ENCODE data around the gene KASH5. TPM values are rescaled to one million over a fixed set of nuclear protein-coding genes. Genes with fewer than 3 reads are reported as not detected.
A peak's percentile ranks its signal among the peaks of the same experiment; 100 is the strongest.
"Not testable (repeated sequence)": the region's sequence is repeated elsewhere in the genome, so short reads cannot be mapped to it uniquely, and the experiment has no call there.

The KASH5 gene
- polyA plus RNA-seq, 1 donor = not detected

DNA sequence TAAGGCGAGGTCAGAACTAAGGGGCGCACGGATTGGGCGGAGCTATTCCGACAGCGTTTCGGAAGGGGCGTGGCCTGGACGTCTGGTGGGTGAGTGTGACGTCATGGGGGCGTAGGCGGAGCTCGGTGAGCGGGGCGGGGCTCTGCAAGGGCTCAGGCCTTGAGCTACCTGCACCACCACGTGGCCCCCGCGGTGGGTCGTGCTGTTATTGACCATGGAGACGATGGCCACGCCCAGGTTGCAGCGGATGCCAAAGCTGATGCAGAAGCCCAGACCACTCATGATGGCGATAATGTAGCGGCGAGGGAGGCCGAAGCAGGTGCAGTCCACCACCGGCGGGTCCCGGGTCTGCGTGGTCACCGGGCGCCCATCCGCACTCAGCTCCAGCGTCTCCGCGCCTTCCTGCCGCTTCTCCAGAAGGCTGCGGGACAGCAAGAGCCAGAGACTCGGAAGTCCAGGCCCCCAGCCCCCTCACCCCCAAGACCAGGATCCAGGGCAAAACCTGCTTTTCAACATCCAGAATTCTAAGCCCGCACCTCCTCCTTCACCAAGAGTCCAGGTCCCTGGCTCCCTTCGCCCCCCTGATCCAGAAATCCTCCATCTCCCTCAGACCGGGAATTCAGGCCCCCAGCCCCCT, 48.5 kb downstream of the KASH5 start:
- DNase-seq (ENCODE audit: low read depth) = no peak

DNA sequence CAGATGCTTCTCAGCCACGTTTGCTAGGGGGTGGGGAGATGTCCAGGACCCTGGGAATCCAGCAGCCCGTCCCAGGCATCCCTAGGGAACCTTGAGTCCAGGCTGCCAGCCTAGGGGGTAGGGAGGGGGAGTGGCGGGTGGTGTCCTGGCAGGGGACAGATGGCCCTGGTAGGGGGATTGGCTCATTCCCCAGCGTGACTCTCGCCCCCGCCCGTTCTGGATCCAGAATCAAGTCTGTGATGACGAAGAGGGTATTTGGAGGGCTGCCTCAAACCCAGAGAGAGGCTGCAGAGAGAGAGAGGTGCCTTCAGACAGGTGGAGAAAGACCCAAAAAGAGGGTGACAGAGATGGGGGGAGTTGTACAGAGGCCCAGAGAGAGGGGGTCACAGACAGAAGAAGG, 49.2 kb downstream of the KASH5 start:
- DNase-seq (ENCODE audit: low read depth) = no peak

DNA sequence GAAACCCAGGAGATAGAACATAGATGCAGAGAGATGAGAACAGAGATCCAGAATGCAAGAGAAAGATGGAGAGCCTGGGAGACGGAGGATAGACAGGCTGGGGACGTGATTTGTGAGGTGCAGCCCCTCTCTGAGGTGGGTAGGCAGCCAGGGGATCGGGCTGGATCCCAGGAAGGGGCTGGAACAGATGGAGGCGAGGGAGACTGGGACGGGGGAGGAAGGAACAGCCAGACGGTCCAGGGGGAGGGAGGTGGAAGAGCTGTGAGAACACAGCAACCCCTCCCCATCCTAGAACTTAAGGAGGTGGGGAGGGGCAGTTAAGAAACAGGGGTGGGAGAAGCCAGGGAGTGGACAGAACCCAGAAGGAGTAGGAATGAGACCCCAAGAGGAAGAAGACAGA, 50.2 kb downstream of the KASH5 start:
- DNase-seq (ENCODE audit: low read depth) = no peak

DNA sequence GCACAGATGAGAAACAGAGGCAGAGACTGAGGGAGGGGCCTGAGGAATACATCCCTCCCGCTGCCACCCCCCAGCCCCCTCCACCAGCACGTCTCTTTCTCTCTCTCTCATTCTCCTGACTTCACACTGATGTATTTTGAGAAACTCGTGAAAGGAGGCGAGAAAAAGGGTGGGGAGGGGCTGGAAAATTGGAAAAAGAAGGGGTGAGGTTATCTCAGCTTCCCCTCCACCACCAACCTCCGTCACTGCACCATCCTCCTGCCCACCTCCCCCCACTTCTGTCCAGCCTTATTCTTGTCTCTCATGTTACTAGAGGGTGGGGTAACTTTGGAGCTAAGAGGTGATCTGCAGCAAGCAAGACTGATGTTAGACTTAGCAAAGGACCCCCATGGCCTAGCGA, 51.8 kb downstream of the KASH5 start:
- no peak for DNase-seq (ENCODE audit: low read depth)

DNA sequence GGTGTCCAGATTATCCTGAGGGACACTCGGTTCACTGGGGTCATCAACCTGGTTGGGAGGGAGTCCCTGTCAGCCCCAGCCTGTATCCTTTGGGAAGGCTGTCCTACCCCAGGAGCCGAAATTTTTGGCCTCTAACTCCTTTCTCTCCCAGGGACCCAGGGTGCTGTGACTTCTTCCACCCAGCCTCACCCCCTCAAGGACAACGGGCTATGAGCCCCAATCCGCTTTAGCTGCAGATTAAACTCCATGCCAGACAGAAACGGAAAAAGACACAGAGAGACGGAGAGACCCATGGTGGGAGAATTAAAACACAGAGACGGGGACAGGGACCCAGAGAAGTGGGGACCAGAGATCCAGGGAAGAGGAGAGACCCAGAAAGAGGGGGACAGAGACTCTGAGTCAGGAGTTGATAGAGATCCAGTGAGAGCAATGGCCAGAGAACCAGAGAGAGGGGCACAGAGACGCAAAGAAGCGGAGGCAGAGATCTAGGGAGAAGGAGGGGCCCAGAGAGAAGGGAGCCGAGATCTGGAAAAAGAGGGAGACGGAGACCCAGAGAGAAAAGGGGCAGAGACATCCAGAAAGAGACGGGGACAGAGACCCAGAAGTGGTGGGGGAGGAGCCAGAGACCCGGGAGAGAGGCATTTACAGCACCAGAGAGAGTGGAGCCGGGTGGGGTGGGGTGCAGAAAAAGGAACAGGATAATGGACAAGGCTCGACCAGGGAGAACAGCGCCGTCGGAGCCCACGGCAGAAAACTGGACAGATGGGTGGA, 52.6 kb downstream of the KASH5 start:
- DNase-seq (ENCODE audit: low read depth) = no peak

DNA sequence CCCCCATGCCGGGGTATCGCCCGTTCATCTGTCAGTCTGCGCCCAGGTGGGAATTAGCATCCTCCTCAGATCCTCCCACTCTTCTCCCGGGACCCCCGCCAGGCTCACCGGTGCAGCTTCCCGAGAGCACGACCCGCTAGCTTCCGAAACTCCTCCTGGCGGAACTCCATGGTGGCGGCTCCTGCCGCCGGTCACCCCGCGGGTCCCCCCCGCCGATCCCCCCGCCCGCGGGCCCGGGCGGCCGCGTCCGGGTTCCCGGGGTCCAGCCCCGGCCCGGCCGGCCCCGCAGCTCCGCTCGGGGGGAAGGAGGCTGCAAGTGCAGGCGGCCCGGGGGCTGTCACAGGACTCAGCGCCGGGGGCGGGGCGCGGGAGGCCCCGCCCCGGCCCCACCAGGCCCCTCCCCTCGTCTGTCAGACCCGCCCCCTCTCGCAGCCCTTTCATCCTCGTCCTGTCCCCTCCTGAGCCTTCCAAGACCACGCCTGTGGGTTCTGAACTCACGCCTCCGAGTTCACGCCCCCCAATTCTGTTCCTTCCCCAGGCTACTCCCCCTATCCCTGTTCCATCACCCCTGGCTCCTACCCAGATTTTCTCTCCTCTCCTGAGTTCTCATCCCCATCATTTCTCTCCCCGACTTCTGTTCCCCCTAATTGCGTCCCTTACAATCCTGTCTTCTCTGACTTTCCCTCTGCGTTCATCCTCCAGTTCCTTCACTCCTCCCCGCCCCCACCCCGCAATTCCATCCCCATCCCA, 53.3 kb downstream of the KASH5 start, which contains the start of gene SLC17A7:
Gene SLC17A7 (minus strand): TSS at position 318 of the 750 bp plus-strand sequence. CDS start 148 bp downstream, at position 170.
- DNase-seq (ENCODE audit: low read depth) = no peak

DNA sequence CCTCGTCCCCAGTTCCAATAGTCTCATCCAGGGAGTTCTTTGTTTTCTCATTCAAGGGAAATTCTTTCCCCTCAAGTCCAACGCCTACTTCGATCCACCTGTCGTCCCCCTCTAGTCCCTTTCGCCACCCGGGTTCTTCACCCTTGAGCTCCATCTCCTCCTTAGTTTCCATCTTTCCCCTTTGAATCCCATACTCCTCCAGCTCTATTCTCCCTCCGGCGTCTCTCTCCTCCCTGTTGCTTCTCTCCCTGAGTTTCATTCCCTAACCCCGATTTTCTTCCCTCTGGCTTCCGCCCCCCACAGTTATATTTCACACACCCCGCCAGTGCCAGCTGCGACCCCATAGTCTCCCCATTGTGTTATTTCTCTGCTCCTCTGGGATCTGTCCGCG, 53.9 kb downstream of the KASH5 start:
- no peak for DNase-seq (ENCODE audit: low read depth)

DNA sequence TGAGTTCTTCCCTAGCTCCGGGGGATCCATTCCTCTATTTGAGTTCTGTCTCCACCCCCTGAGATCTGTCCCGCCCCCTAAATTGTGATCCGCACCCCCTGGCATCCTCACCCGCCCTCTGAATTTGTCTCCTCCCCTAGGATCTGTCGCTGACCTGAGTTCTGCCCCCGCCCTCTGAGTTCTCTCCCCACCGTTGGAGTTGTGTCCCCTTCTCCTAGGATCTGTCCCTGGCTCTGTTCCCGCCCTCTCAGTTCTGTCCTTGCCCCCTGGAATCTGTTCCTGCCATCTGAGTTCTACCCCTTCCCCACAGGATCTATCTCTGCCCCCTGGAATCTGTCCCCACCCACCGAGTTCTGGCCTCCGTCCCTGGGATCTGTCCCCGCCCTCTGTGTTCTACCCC, 54.3 kb downstream of the KASH5 start:
- no peak for DNase-seq (ENCODE audit: low read depth)

DNA sequence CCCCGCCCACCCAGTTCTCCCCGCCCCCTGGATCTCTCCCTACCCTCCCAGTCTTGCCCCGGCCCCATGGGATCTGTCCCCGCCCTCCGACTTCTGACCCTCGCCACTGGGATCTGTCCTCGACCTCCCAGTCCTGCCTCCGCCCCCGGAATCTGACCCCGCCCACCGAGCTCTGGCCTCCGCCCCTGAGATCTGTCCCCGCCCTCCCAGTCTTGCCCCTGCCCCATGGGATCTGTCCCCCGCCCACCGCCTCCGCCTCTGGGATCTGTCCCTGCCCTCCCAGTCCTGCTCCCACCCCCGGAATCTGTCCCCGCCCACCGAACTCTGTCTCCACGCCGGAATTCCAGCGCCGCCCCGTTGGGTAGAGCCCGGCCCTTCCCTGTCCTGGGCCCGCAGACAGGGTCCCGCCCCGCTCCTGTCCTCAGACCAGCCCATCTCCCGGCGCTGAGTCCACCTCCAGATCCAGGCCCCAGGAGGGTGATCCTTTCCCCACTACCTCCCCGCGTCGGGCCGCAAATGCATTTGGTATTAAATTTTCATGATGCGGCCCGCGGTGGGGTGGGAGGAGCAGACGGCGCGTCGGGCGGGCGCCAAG, 54.8 kb downstream of the KASH5 start:
- peak; percentile 38 for DNase-seq (ENCODE audit: low read depth)

DNA sequence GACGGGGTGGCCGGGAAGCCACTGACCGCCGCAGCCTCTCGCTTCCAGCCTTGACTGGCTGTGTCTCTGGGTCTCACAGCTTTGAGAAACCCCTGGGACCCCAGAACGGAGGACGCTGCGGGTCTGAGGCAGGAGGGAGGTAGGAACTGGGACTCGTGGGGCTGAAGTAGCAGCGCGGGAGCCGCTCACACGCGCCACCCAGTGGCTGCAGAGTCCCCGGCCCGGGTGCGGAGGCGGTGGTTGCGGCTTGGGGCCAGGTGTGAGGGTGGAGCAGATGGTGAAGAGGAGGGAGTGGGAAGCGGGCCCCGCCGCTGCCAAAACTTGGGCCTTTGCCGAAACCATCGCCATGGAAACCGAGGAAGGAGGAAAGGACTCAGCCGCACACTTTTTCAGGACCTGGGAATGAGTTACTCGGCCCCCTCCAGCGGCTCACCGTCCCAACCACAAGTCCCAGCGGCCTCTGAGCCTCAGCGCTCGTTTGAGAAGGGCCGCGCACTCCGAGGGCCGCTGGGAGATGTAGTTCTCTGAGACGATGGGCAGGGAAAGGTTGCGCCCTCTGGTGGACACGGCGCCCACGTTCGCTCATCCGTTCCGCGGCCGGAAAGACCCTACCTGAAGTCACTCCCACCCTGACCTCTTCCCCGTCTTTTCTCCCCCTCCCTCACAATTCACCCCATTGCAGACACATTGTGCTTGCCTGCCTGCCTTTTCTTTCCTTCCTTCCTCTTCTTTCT, 55.5 kb downstream of the KASH5 start:
- peak; percentile 88 for DNase-seq (ENCODE audit: low read depth)

DNA sequence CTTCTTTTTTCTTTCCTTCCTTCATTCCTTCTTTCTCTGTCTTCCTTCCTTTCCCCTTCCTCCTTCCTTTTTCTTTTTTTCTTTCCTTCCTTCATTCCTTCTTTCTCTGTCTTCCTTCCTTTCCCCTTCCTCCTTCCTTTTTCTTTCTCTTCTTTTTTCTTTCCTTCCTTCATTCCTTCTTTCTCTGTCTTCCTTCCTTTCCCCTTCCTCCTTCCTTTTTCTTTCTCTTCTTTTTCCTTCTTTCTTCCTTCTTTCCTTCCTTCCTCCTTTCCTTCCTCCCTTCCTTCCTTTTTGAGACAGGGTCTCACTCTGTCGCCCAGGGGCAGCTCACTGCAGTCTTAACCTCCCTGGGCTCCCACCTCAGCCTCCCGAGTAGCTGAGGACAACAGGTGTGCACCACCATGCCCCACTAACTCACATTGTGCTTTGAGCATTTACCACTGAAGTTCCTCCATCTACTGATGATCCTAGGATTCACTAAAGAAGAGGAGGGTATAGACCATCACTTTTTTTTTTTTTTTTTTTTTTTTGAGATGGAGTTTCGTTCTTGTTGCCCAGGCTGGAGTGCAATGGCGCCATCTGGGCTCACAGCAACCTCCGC, 56.2 kb downstream of the KASH5 start:
- not testable (repeated sequence) for DNase-seq (ENCODE audit: low read depth)

DNA sequence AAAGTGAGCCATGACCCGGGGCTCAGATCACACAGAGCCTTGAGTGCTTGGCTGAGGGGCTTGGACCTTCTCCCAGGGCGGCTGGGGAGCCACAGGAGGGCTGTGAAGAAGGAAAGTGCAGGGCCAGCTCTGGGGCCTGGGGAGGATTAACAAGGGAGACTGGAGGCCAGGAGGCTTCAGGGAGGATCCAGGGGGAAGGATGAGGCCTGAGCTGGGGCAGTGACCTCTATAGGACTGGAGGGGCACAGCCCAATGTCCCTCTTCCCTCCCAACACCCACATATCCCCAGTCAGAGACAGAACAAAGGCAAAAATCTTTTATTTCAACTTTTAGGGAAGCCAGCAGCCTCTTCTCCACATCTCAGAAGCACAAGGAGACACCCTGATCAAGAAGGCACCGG, 57.9 kb downstream of the KASH5 start:
- DNase-seq (ENCODE audit: low read depth) = no peak

DNA sequence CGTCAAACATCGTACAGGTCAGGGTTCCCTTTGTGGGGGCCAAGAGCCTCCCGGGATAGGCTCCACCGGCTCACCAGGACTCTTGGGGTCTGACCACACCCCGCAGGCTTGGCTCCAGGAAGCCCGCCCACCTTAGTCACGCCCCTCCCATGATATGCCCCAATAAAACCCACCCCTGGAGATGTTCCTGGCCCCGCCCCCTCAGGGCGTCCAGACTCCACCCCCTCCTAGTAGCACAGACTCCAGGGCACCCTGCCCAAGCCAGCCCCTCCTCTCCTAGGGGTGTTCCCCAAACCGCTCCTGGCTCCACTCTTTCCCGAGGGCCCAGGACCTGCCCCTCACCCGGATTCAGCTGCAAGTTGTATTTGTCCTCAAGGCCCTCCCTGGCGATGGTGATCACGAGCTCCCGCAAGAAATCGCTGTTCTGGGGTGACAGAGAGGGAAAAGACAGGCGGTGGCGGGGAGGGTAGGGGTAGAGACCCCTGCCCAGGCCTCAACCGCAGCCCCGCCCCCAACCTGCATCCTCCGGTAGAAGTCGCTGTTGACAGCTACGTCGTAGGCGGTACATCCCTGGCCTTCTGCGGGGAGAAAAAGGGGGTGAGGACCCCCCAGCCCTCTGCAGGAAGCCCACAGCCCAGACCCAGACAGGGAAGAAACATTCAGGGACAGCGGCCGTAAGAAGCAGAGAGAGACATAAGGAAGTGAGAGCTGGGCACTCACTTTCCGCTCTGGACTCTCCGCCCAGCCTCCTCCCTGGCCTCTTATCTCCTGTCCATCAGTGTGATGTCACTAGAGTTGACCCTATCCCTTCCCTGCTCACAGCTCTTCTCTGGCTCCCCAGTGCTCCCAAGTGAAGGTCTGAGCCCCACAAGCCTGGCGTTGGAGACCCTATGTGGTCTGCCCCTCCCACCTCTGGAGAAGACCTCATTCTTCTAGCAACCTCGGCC, 59.7 kb downstream of the KASH5 start:
- no peak for DNase-seq (ENCODE audit: low read depth)

DNA sequence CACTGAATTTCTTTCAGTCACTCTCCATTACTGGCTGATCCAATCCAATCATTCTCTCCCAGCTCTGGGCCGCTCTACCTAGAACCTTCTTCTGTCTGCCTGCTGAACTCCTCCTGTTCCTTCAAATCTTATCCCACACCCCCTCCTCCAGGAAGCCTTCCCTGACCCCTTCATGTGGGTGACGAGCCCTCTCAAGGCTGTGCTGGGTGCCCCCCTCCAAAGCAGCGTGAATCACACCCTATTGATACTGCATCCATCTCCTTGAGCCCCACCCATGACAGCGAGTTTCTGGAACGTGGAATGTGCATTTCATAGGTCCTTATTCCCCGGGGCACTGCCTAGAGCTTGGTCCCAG, 60.4 kb downstream of the KASH5 start:
- no peak for DNase-seq (ENCODE audit: low read depth)

DNA sequence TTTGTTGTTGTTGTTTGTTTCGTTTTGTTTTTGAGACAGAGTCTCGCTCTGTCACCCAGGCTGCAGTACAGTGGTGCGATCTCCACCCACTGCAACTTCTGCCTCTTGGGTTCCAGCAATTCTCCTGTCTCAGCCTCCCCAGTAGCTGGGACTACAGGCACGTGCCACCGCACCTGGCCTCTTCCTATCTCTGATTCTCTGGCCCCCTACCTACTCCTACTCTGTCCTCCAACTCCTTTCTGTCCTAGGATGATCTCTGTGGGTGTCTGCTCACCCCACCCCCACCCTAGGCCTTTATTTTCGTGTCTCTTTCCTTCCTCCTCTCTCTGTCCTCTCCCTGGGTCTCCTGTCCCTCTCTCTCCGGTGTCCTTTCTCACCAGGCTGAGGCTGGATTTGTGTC, 62.4 kb downstream of the KASH5 start:
- no peak for DNase-seq (ENCODE audit: low read depth)

DNA sequence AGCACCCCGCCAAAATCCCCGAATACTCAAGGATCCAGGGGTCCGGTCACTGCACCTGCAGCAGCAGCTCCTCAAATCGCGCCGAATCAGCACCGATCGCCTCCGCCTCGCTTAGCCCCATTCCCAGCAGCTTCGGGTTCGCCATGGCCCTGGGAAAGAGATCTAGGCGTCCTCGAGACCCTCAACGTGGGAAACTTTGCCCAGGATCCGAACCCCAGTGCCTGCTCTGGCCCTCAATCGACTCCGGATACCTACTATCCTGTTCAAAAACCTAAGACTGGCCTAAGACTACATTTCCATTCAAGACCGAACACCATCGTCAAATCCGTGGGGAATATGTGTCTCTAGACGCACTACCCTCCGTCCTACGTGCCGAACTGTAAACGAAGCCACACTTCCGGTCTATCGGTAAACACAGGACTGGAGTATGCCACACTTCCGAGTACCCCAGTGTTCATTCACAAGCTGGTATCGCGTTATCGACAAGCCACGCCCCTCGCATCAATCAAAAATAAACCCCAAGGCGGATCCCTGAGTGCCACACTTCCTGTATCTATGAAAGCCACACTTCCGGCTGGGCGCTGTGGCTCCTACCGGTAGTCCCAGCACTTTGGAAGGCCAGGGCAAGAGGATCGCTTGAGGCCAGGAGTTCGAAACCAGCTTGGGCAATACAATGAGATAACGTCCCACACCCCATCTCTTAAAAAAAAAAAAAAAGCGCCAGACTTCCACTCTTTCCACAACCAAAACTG, 63.6 kb downstream of the KASH5 start, which contains the start of gene PIH1D1:
Gene PIH1D1 (minus strand): TSS at position 385 of the 752 bp plus-strand sequence. CDS start 240 bp downstream, at position 145.
- peak; percentile 99 for DNase-seq (ENCODE audit: low read depth)

DNA sequence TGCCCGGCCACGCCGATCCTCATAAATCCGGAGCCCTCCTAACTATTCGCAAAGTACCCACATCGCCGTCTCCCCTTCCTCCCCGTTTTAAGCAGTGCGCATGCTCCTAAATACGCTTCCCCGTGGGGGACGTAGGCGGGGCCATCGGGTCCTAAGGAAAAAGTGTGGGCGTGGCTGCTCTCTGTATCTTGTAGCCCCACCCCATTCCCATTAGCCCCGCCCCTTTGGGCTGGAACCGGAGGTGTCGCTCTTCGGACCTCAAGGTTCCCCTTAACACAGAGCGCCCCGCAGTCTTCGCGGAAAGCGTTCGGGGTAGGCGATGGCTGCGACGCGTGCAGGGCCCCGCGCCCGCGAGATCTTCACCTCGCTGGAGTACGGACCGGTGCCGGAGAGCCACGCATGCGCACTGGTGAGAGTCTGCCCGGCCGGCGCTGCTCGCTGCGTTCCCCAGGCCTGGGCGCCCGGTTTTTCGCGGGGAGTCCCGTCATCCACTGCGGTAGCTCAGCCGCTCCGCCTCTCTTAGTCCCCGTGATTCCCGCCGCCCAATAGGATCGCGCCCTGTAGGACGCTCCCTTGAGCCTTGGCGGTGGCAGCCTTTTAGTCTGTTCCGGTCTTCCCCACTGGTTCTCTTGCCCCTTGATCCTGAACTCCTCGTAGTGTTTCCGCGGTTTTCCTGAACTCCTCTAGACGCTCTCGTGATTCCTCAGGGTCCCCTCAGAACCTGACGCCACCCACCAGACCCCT, 65.1 kb downstream of the KASH5 start, which contains the start of gene ALDH16A1:
Gene ALDH16A1 (plus strand): TSS at position 213 of the 744 bp plus-strand sequence. CDS start 107 bp downstream, at position 320.
- peak; percentile 94 for DNase-seq (ENCODE audit: low read depth)

DNA sequence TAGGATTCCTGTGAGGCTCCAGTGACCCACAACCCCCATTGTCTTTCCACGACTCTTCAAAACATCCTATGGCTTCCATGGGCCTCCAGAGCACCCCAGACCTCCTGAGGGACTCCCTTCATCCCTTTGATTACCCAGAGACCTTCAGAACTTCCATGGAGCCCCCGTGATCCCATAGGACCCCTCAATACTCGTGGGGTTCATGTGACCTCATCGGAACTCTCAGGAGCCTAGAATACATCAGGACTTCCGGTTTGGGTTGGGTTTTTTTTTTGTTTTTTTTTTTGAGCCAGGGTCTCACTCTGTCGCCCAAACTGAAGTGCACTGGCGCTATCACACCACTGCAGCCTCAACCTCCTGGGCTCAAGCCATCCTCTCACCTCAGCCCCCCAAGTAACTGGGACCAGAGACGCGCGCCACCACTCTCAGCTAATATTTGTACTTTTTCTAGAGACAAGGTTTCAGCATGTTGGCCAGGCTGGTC, 65.8 kb downstream of the KASH5 start:
- no peak for DNase-seq (ENCODE audit: low read depth)

Data from forelimb muscle (tissue), 1 donor.